Muscle of leg (tissue), 16 donors: ENCODE results near the gene RIPOR2. TPM values are rescaled to one million over a fixed set of nuclear protein-coding genes. Genes with fewer than 3 reads are reported as not detected.

Source experiments
- DNase-seq: peaks from one replicate; pipeline ENCODE4 v3.0.0; 2013
- H3K27ac ChIP-seq: one replicate; pipeline ENCODE4 v1.5.1; 2013; ENCODE audit warnings: mild to moderate bottlenecking, low read length, control low read depth
- H3K27me3 ChIP-seq: one replicate; pipeline ENCODE4 v1.6.1; 2013; ENCODE audit warnings: low read length; ENCODE audit not compliant: control insufficient read depth, insufficient read depth
- H3K36me3 ChIP-seq: one replicate; pipeline ENCODE4 v1.6.1; 2013; ENCODE audit warnings: low read length; ENCODE audit not compliant: control insufficient read depth, insufficient read depth
- H3K4me1 ChIP-seq: one replicate; pipeline ENCODE4 v1.6.1; 2013; ENCODE audit warnings: low read length; ENCODE audit not compliant: control insufficient read depth, insufficient read depth
- H3K4me3 ChIP-seq: one replicate; pipeline ENCODE4 v1.5.1; 2013; ENCODE audit warnings: low read length, control low read depth
- H3K9me3 ChIP-seq: replicated peaks from 2 replicates; pipeline ENCODE4 v1.6.1; 2013; ENCODE audit warnings: low read depth, low read length; ENCODE audit not compliant: control insufficient read depth
- WGBS: methylation state at CpG from one replicate; pipeline ENCODE4 v1.1.5; 2013; ENCODE audit warnings: missing lambda C conversion rate; ENCODE audit not compliant: insufficient coverage; 5-methylcytosine and 5-hydroxymethylcytosine counted together
- long read RNA-seq, 11 donors: transcript quantifications; one replicate each; lab custom pipeline, GENCODE V29; 2026
- polyA plus RNA-seq, 8 donors: library from polyadenylated mRNA; unstranded; fragments of 120-200 nt; gene quantifications; one replicate each; pipeline versions ENCODE4 v1.2.1 to v1.2.3, GENCODE V29; 2013; ENCODE audit warnings: inconsistent platforms in 1 of 8, low replicate concordance in 1 of 8; ENCODE audit not compliant: insufficient read length in 8 of 8, insufficient read depth in 1 of 8
- total RNA-seq: library from RNA; stranded (reverse); fragments of 120-200 nt; gene quantifications from one replicate; pipeline ENCODE4 v1.2.4, GENCODE V29; 2013

The RIPOR2 gene
- total RNA-seq (17.9 TPM), polyA plus RNA-seq (10 to 100 TPM; 17.5 to 32.0 (median 26.4) TPM)
- long read RNA-seq, donor 1, result 0 reads
- long read RNA-seq, donor 2, result 0 reads
- long read RNA-seq, donor 3, partial matches to known transcripts, result 0 of 1 reads
- long read RNA-seq, donor 3, other reads (novel, unspliced or antisense), result 0 of 1 reads
- long read RNA-seq, donor 4, partial matches to known transcripts, result 0 of 1 reads
- long read RNA-seq, donor 4, other reads (novel, unspliced or antisense), result 0 of 1 reads
- long read RNA-seq, donor 5, partial matches to known transcripts, result 0 of 2 reads
- long read RNA-seq, donor 5, other reads (novel, unspliced or antisense), result 0 of 2 reads
- long read RNA-seq, donor 6, partial matches to known transcripts, result 0 of 1 reads
- long read RNA-seq, donor 6, other reads (novel, unspliced or antisense), result 0 of 1 reads
- long read RNA-seq, donor 7, partial matches to known transcripts, result 0 of 3 reads
- long read RNA-seq, donor 7, other reads (novel, unspliced or antisense), result 0 of 3 reads
- long read RNA-seq, donor 8, partial matches to known transcripts, result 6 of 10 reads
- long read RNA-seq, donor 8, other reads (novel, unspliced or antisense), result 0 of 10 reads
- long read RNA-seq, donor 9, partial matches to known transcripts, result 0 of 2 reads
- long read RNA-seq, donor 9, other reads (novel, unspliced or antisense), result 0 of 2 reads
- long read RNA-seq, donor 10, partial matches to known transcripts, result 0 of 1 reads
- long read RNA-seq, donor 10, other reads (novel, unspliced or antisense), result 0 of 1 reads
- long read RNA-seq, donor 11, result 0 reads

GRCh38 chr6:24935366-24936152, at the start of gene RIPOR2:
Gene RIPOR2 (minus strand): TSS chr6:24935960. CDS start chr6:24935898, 62 bp downstream.
- WGBS, result 50% methylated on average over 8 of the region's 10 CpGs
- Histone ChIP-seq H3K4me3 (no peak within 1 kb of the TSS), H3K4me1 (peaks cover 10% of the 10 kb centered on the region), H3K36me3 (no peaks in the 10 kb centered on the region), H3K27ac (no peak within 1 kb of the TSS), H3K9me3 (no peaks in the 10 kb centered on the region), H3K27me3 (no peaks in the 10 kb centered on the region)
- no peak for DNase-seq

- Histone ChIP-seq H3K4me1 (peaks cover 2% of the 10 kb centered on the region), H3K36me3 (no peaks in the 10 kb centered on the region), H3K27me3 (no peaks in the 10 kb centered on the region), H3K9me3 (no peaks in the 10 kb centered on the region), H3K27ac (no peak overlapping the region), H3K4me3 (no peak overlapping the region)
- peak; percentile 39 for DNase-seq
- no CpG with 5 or more reads among the region's 2 CpGs for WGBS
These were observed 49.6 kb upstream of the RIPOR2 start for GRCh38 chr6:24985323-24985722.

GRCh38 chr6:24982231-24982630, 46.5 kb upstream of the RIPOR2 start:
- H3K27me3 ChIP-seq, result no peaks in the 10 kb centered on the region
- DNase-seq, result no peak
- peaks cover 2% of the 10 kb centered on the region for H3K4me1 ChIP-seq
- H3K27ac ChIP-seq, result no peak overlapping the region
- H3K9me3 ChIP-seq, result no peaks in the 10 kb centered on the region
- H3K4me3 ChIP-seq, result no peak overlapping the region
- no peaks in the 10 kb centered on the region for H3K36me3 ChIP-seq

GRCh38 chr6:24981386-24981760, 45.6 kb upstream of the RIPOR2 start:
- H3K36me3 ChIP-seq, result no peaks in the 10 kb centered on the region
- H3K27me3 ChIP-seq, result no peaks in the 10 kb centered on the region
- no peak overlapping the region for H3K4me3 ChIP-seq
- H3K9me3 ChIP-seq, result no peaks in the 10 kb centered on the region
- no peak for DNase-seq
- no peak overlapping the region for H3K27ac ChIP-seq
- peaks cover 2% of the 10 kb centered on the region for H3K4me1 ChIP-seq
- 90% methylated on average over 2 of the region's 4 CpGs for WGBS

- DNase-seq, result no peak
- H3K4me1 ChIP-seq, result peaks cover 2% of the 10 kb centered on the region
- H3K9me3 ChIP-seq, result no peaks in the 10 kb centered on the region
- WGBS, result no CpG with 5 or more reads among the region's 4 CpGs
- no peak overlapping the region for H3K27ac ChIP-seq
- H3K27me3 ChIP-seq, result no peaks in the 10 kb centered on the region
- H3K36me3 ChIP-seq, result no peaks in the 10 kb centered on the region
- no peak overlapping the region for H3K4me3 ChIP-seq
These were observed 45.0 kb upstream of the RIPOR2 start for GRCh38 chr6:24980507-24981385.

- Histone ChIP-seq H3K4me3 (no peak overlapping the region), H3K36me3 (no peaks in the 10 kb centered on the region), H3K27me3 (no peaks in the 10 kb centered on the region), H3K4me1 (no peaks in the 10 kb centered on the region), H3K27ac (no peak overlapping the region), H3K9me3 (no peaks in the 10 kb centered on the region)
- WGBS, result no CpG with 5 or more reads among the region's 2 CpGs
- no peak for DNase-seq
These were observed 43.4 kb upstream of the RIPOR2 start for GRCh38 chr6:24979176-24979575.

GRCh38 chr6:24974182-24975171, 38.7 kb upstream of the RIPOR2 start:
- no peaks in the 10 kb centered on the region for H3K27me3 ChIP-seq
- H3K4me3 ChIP-seq, result no peak overlapping the region
- H3K9me3 ChIP-seq, result no peaks in the 10 kb centered on the region
- no CpG with 5 or more reads among the region's 7 CpGs for WGBS
- no peak for DNase-seq
- H3K36me3 ChIP-seq, result no peaks in the 10 kb centered on the region
- no peak overlapping the region for H3K27ac ChIP-seq
- no peaks in the 10 kb centered on the region for H3K4me1 ChIP-seq

GRCh38 chr6:24972311-24972958, 36.7 kb upstream of the RIPOR2 start:
- no peaks in the 10 kb centered on the region for H3K9me3 ChIP-seq
- H3K27ac ChIP-seq, result no peak overlapping the region
- no peaks in the 10 kb centered on the region for H3K4me1 ChIP-seq
- WGBS, result 36% methylated on average over 3 of the region's 3 CpGs
- H3K27me3 ChIP-seq, result no peaks in the 10 kb centered on the region
- no peak overlapping the region for H3K4me3 ChIP-seq
- no peaks in the 10 kb centered on the region for H3K36me3 ChIP-seq
- peak; percentile 39 for DNase-seq
